ENCODE measurements around the gene SERPINB7. TPM values are rescaled to one million over a fixed set of nuclear protein-coding genes. Genes with fewer than 3 reads are reported as not detected.

The SERPINB7 gene
- total and polyA plus RNA-seq, 2 of the 8 experiments (the other 6 are each of a cell fraction or from before 2014, with no cell fraction given): not detected

DNA sequence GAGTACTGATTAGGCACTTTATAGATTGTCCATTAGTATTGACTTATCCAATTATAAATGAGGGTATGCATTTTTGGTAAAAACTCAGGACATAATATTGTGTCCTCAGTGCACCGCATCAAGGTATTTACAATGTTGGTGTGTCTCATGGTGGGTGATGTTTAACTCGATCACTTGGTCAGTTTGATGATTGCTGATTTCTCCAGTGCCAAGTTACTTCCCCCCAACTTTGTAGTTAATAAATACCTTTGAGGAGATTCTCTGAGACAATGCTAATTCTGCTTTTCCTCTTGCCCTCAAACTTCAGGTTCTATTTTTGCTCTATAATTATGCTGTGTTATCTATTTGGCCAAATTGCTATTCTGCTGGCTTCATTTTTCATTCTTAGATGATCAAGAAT, 28.2 kb upstream of the SERPINB7 start (continued):
- no peak for TF ChIP-seq USF2 (IDR thresholded peaks at IDR 0.05; ENCODE audit: low read length)
- no peak for TF ChIP-seq SRF (IDR thresholded peaks at IDR 0.05; ENCODE audit: low read depth, low read length)

All from H1 (cell line).